ENCODE measurements around the gene SLC25A1. TPM values are rescaled to one million over a fixed set of nuclear protein-coding genes. Genes with fewer than 3 reads are reported as not detected.

Gene SLC25A1
- polyA plus RNA-seq, 1 donor from 2014 or later = 81.4 TPM

- H2AFZ ChIP-seq (ENCODE audit: low read depth, low read length) = no peak overlapping the region
- H3K9me2 ChIP-seq (ENCODE audit: insufficient read depth, low read length) = no peaks in the 10 kb centered on the region
- no peaks in the 10 kb centered on the region for H3K79me2 ChIP-seq (replicated peaks; ENCODE audit: insufficient read depth, low read length)
- H3F3A ChIP-seq (ENCODE audit: insufficient read depth, low read length, poor library complexity, severe bottlenecking) = no peaks in the 10 kb centered on the region
- H3K9ac ChIP-seq (ENCODE audit: low read length) = no peak overlapping the region
- no peak overlapping the region for H3K4me2 ChIP-seq (ENCODE audit: low read length)
- H3K27ac ChIP-seq (ENCODE audit: low read length) = no peak overlapping the region
- TF ChIP-seq EZH2 (IDR thresholded peaks at IDR 0.05; ENCODE audit: borderline replicate concordance, insufficient read depth, low read length, poor library complexity, severe bottlenecking) (no peak), SMC3 (conservative IDR thresholded peaks at IDR 0.05; ENCODE audit: poor library complexity) (no peak), MXI1 (conservative IDR thresholded peaks at IDR 0.05; ENCODE audit: poor library complexity, severe bottlenecking) (no peak), POLR2AphosphoS5 (IDR thresholded peaks at IDR 0.05) (no peak)
- no peaks in the 10 kb centered on the region for H3K9me3 ChIP-seq (ENCODE audit: low read length)
- H3K4me3 ChIP-seq (ENCODE audit: low read length) = no peak overlapping the region
- no peaks in the 10 kb centered on the region for H3K27me3 ChIP-seq (ENCODE audit: insufficient read depth, low read depth, low read length)
- no peaks in the 10 kb centered on the region for H4K20me1 ChIP-seq (ENCODE audit: insufficient read depth)
- H3K36me3 ChIP-seq (ENCODE audit: insufficient read depth, low read length) = no peaks in the 10 kb centered on the region
These were observed 15.3 kb upstream of the SLC25A1 start for GRCh38 chr22:19193879-19194278.

- Histone ChIP-seq H3F3A (ENCODE audit: insufficient read depth, low read length, poor library complexity, severe bottlenecking) (no peaks in the 10 kb centered on the region), H3K27ac (ENCODE audit: low read length) (no peak overlapping the region), H3K4me3 (ENCODE audit: low read length) (no peak overlapping the region), H3K9me2 (ENCODE audit: insufficient read depth, low read length) (no peaks in the 10 kb centered on the region), H3K9me3 (ENCODE audit: low read length) (no peaks in the 10 kb centered on the region), H2AFZ (ENCODE audit: low read depth, low read length) (no peak overlapping the region), H3K4me2 (ENCODE audit: low read length) (no peak overlapping the region), H3K36me3 (ENCODE audit: insufficient read depth, low read length) (no peaks in the 10 kb centered on the region), H3K79me2 (replicated peaks; ENCODE audit: insufficient read depth, low read length) (no peaks in the 10 kb centered on the region), H4K20me1 (ENCODE audit: insufficient read depth) (no peaks in the 10 kb centered on the region), H3K27me3 (ENCODE audit: insufficient read depth, low read depth, low read length) (no peaks in the 10 kb centered on the region), H3K9ac (ENCODE audit: low read length) (no peak overlapping the region)
- TF ChIP-seq REST (IDR thresholded peaks at IDR 0.05; ENCODE audit: borderline replicate concordance) = no peak
- TF ChIP-seq EZH2 (IDR thresholded peaks at IDR 0.05; ENCODE audit: borderline replicate concordance, insufficient read depth, low read length, poor library complexity, severe bottlenecking) = no peak
- no peak for TF ChIP-seq EP300 (conservative IDR thresholded peaks at IDR 0.05; ENCODE audit: poor library complexity, severe bottlenecking)
- TF ChIP-seq SMC3 (conservative IDR thresholded peaks at IDR 0.05; ENCODE audit: poor library complexity) = no peak
- TF ChIP-seq POLR2AphosphoS5 (IDR thresholded peaks at IDR 0.05) = no peak
- TF ChIP-seq CTCF (IDR thresholded peaks at IDR 0.05; ENCODE audit: poor library complexity, severe bottlenecking) = no peak
- TF ChIP-seq TAF1 (IDR thresholded peaks at IDR 0.05; ENCODE audit: low read depth) = no peak
- TF ChIP-seq MXI1 (conservative IDR thresholded peaks at IDR 0.05; ENCODE audit: poor library complexity, severe bottlenecking) = no peak
- no peak for TF ChIP-seq RAD21 (conservative IDR thresholded peaks at IDR 0.05)
These were observed 9.4 kb upstream of the SLC25A1 start for GRCh38 chr22:19187716-19188563.

Data from neural cell (in vitro differentiated cells).